SK-N-MC (cell line): ENCODE results near the gene PTPRN2.

Experiments used
- DNase-seq: peaks from one replicate; pipeline ENCODE4 v3.0.0-alpha.2; 2011; ENCODE audit warnings: low read depth, low spot score
- H3K27ac ChIP-seq: fragments of 200-600 bp; sonication (generic); 2 replicates; pipeline ENCODE4 v1.5.1; 2016; ENCODE audit warnings: mixed run types
- H3K36me3 ChIP-seq: fragments of 200-600 bp; sonication (generic); 2 replicates; pipeline ENCODE4 v1.6.1; 2017; ENCODE audit warnings: antibody characterized with exemption, low read length, mixed read lengths; ENCODE audit not compliant: insufficient read depth
- H3K4me3 ChIP-seq: fragments of 200-600 bp; sonication (generic); 2 replicates; pipeline ENCODE4 v1.5.1; 2016
- H3K9ac ChIP-seq: fragments of 200-600 bp; sonication (generic); 2 replicates; pipeline ENCODE4 v1.8.0; 2017; ENCODE audit warnings: mixed run types, mixed read lengths; ENCODE audit not compliant: insufficient read length
- H3K9me3 ChIP-seq: fragments of 200-600 bp; sonication (generic); 2 replicates; pipeline ENCODE4 v1.6.1; 2017; ENCODE audit warnings: low read depth, mild to moderate bottlenecking, antibody characterized with exemption, low read length, moderate library complexity, mixed read lengths
- EZH2 ChIP-seq: fragments of 200-600 bp; sonication (generic); IDR thresholded peaks from one replicate; pipeline ENCODE4 v1.6.1; 2017; ENCODE audit warnings: antibody characterized with exemption
- FOXP2 ChIP-seq: optimal IDR thresholded peaks from 2 replicates; pipeline ENCODE3; 2011; ENCODE audit warnings: mild to moderate bottlenecking, moderate library complexity; ENCODE audit not compliant: insufficient read depth; ENCODE audit errors: extremely low read length, control extremely low read depth
- POLR2AphosphoS5 ChIP-seq: IDR thresholded peaks from 2 replicates; pipeline ENCODE4 v1.6.1; 2012; ENCODE audit warnings: mild to moderate bottlenecking, low read depth, low read length, borderline replicate concordance

The PTPRN2 gene

DNA sequence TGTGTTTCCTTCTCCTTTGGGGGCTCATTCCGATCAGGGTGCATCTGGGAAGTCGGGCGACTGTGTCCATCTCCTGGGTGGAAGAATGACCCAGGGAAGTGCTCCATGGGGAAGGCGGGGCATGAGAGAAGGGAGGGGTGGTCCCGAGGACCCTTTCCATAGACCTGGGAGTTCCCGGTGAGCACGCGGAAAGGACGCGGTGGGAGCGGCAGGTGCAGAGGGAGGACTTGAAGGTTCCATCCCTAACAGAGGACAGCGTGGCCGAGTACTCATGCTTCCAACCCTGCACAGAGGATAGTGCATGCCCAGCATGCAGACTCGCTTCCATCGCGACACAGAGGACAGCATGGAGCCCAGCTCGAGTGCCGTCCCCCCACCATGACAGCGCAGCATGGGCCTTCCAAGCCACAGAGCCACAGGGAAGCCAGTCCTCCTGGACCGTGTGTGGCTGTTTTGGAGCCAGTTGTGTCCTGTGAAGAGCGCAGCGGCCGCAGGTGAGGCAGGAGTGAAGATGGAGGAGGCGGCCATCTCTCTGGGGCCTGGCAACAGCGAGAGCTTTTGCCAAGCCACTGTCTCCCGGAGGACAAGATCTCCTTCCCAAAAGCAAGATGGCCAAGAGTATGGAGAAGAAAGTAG is 969.4 kb downstream of the PTPRN2 start:
- H3K36me3 ChIP-seq, result no peaks in the 10 kb centered on the region
- H3K27ac ChIP-seq, result no peak overlapping the region
- DNase-seq, result no peak
- H3K9ac ChIP-seq, result no peak overlapping the region
- no peak overlapping the region for H3K4me3 ChIP-seq
- no peaks in the 10 kb centered on the region for H3K9me3 ChIP-seq
- TF ChIP-seq POLR2AphosphoS5 (no peak), EZH2 (no peak), FOXP2 (no peak)

DNA sequence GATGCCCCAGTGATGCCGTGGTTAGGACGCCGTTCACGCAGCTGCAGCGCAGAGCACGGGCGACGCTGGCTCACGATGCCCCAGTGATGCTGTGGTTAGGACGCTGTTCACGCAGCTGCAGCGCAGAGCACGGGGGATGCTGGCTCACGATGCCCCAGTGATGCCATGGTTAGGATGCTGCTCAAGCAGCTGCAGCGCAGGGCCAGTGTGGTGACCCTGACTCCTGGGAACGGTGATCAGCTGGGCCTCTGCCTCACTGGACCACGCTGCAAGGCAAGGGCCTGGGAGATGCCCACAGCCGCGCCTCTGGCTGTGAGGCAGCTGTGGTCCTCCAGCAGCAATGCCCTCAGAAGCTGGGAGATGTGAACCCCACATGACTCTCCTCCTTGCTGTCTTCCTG is 970.2 kb downstream of the PTPRN2 start:
- Histone ChIP-seq H3K27ac (no peak overlapping the region), H3K36me3 (no peaks in the 10 kb centered on the region)
- TF ChIP-seq POLR2AphosphoS5, result no peak

DNA sequence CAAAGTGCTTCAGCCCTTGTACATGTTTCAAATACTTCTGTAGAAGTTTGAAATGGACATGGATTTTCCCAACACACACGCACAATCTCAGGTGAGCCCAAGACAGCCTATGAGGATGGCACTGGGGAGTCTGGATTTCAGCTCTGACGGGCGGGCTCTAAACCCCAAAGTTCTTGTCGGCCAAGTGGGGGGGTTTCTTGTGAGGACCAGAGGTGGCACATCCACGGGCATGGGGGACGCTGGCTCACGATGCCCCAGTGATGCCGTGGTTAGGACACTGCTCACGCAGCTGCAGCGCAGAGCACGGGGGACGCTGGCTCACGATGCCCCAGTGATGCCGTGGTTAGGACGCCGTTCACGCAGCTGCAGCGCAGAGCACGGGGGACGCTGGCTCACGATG is 970.7 kb downstream of the PTPRN2 start:
- no peaks in the 10 kb centered on the region for H3K36me3 ChIP-seq
- no peak overlapping the region for H3K27ac ChIP-seq
- no peaks in the 10 kb centered on the region for H3K9me3 ChIP-seq
- no peak for TF ChIP-seq FOXP2
- no peak for TF ChIP-seq EZH2
- no peak for TF ChIP-seq POLR2AphosphoS5
- H3K9ac ChIP-seq, result no peak overlapping the region
- DNase-seq, result no peak
- H3K4me3 ChIP-seq, result no peak overlapping the region

More for the DNA sequence above, 970.2 kb downstream of the PTPRN2 start:
- Histone ChIP-seq H3K9me3 (no peaks in the 10 kb centered on the region), H3K4me3 (no peak overlapping the region), H3K9ac (no peak overlapping the region)
- DNase-seq, result no peak

DNA sequence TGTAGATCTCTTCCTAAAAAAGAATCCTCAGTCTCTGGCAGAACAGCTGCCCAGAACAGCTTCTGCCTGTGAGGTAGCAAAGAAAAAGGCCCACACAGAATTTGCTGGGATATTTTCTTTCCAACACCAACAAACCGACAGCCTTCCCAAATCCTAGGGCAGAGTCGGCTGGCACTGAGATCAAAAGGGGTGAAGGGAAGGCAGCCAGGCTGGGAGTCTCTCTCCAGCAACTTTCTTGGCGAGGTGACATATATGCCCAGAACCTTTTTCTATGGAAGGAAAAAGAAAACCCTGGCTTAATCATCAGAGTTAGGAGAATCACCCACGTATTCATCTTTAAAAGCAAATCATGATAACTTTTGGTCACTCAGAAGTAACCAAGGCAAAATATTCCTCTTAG is 971.2 kb downstream of the PTPRN2 start:
- no peak overlapping the region for H3K27ac ChIP-seq
- H3K9me3 ChIP-seq, result no peaks in the 10 kb centered on the region
- TF ChIP-seq FOXP2 (no peak), POLR2AphosphoS5 (no peak), EZH2 (no peak)

DNA sequence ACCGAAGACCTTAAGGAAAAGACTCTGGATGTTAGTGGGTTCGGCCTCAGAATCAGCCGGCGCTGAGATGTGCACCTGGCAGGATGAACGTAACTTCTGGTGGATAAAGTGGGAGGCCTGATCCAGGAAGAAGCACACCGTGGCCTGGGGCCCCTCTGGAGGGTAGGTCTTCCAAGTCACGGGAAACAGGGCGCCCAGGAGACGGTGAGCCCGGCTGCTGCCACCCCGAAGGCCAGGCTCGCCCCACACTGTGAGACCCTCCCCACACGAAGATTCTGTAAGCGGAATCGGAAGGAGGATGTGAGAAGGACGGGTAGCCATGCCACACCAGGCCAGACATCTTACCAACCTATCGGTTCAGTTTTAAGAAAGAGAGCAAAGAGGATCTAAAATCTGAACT is 971.8 kb downstream of the PTPRN2 start:
- no peak overlapping the region for H3K4me3 ChIP-seq
- DNase-seq, result no peak
- H3K27ac ChIP-seq, result no peak overlapping the region
- H3K9ac ChIP-seq, result no peak overlapping the region
- H3K9me3 ChIP-seq, result no peaks in the 10 kb centered on the region
- no peaks in the 10 kb centered on the region for H3K36me3 ChIP-seq
- TF ChIP-seq FOXP2 (no peak), EZH2 (no peak), POLR2AphosphoS5 (no peak)

More for the DNA sequence above, 971.2 kb downstream of the PTPRN2 start:
- DNase-seq, result no peak
- Histone ChIP-seq H3K4me3 (no peak overlapping the region), H3K36me3 (no peaks in the 10 kb centered on the region), H3K9ac (no peak overlapping the region)

DNA sequence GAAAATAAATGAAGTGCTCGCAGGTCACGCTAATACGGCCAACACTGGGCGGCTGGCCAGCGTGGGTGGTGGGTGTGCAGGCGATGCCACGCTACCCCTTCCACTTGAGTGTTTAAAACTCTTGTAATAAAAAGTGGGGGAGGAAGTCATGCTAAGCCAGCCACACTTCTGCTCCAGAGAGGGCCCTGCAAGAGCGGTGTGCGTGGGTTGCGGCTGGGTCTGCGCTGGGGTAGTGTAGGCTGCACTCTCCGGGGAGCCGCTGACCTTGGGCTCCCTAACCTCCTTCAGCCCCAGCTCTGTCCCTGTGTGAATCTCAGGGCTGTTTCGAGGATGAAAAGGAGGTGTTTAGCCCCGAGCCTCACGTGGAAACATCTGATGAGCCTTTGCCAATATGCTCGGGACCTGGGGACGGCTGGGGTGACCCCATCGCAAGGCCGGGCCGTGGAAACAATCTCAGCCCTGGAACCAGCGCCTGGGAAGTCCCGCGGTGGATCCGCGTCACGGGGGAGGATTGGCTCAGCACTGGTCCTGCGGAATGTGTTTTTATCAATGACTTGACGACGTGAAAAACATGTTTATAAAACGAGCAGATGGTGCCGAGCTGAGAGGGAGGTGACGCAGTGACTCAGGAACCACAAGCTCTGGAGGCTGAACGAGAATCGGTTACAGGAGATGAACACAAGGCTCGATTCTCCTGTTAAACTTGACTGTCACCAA is 972.4 kb downstream of the PTPRN2 start:
- H3K9me3 ChIP-seq, result no peaks in the 10 kb centered on the region
- DNase-seq, result no peak
- no peak overlapping the region for H3K27ac ChIP-seq
- H3K36me3 ChIP-seq, result no peaks in the 10 kb centered on the region
- no peak for TF ChIP-seq FOXP2
- no peak for TF ChIP-seq POLR2AphosphoS5
- no peak overlapping the region for H3K9ac ChIP-seq
- H3K4me3 ChIP-seq, result no peak overlapping the region

DNA sequence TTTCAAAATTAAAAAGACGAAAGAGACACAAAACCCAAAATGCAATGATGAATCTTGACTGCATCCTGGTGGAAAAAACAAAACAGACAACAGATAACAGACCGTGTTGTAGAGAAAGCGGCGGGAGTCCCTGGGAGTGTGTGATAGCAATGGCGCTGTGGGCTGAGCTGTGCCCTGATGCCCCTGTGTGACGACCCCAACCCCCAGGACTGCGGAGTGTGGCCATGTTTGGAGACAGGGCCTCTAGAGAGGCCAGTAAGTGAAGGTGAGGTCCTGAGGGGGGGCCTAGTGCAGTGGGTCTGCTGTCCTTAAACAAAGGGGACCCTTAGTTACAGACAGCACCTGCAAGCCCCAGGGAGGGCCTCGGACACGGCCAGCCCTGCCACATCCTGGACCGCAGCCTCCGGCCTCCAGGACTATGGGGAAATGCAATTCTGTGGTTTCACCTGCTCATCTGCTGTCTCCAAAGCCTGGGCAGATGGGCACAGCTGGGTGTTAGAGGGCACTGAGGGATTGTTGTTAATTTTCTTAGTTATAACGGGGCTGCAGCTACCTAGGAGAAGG is 973.1 kb downstream of the PTPRN2 start:
- no peaks in the 10 kb centered on the region for H3K9me3 ChIP-seq
- no peak for DNase-seq
- no peak overlapping the region for H3K4me3 ChIP-seq
- no peak overlapping the region for H3K27ac ChIP-seq
- no peaks in the 10 kb centered on the region for H3K36me3 ChIP-seq
- no peak for TF ChIP-seq EZH2
- no peak for TF ChIP-seq POLR2AphosphoS5
- no peak for TF ChIP-seq FOXP2
- H3K9ac ChIP-seq, result no peak overlapping the region

DNA sequence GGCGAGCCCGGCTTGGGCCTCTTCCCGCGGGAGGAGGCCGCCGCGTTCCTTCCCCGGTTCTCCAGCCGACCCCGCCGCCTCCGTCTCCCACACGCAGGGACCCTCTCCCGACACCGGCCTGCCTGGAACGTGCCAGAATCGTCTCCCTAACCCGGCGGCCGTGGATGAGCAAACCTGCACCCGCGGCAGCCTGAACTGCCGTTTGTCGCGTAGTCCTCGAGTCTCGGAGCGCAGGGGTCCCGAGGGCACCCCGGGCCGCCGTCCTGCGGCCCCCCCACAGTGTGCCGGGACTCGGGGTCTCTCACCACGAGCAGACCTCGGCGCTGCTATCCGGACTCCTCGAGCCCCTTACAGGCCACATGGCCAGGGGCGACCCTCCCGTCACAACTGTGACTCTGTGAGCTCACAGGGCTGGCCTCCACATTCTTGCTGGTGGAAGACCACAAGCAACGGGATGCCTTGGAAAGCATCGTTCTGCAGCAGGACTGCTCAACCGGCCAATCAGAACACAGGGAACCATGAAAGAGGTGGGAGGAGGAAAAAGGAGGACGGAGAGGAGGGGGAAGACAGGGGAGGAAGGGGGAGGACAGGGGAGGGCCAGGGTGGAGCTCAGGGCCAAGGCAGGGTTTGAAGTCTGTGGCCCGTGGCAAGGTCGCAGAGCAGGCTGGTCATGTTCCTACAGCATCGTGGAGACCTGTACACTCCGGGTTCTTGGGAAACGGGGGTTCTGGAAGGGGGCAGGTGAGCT is 973.9 kb downstream of the PTPRN2 start:
- H3K9me3 ChIP-seq, result no peaks in the 10 kb centered on the region
- no peak overlapping the region for H3K27ac ChIP-seq
- H3K9ac ChIP-seq, result no peak overlapping the region
- no peak overlapping the region for H3K4me3 ChIP-seq
- TF ChIP-seq EZH2, result no peak
- no peak for TF ChIP-seq FOXP2
- TF ChIP-seq POLR2AphosphoS5, result no peak
- DNase-seq, result no peak
- H3K36me3 ChIP-seq, result no peaks in the 10 kb centered on the region
